ENCODE data around the gene CYBC1. TPM values are rescaled to one million over a fixed set of nuclear protein-coding genes. Genes with fewer than 3 reads are reported as not detected.

The CYBC1 gene
- total and polyA plus RNA-seq, 2 of the 4 experiments (the other 2 are of a cell fraction) = 75.1 to 76.7 TPM

GRCh38 chr17:82403662-82404660, 46.6 kb downstream of the CYBC1 start:
- Histone ChIP-seq H2BK120ac (ENCODE audit: low read depth, low read length) (no peak overlapping the region), H3K27me3 (ENCODE audit: control insufficient read depth, insufficient read depth, low read length) (no peaks in the 10 kb centered on the region), H2AFZ (replicated peaks; ENCODE audit: low read length, poor library complexity) (no peak overlapping the region), H4K8ac (ENCODE audit: low read depth in 2 of 2, low read length in 2 of 2) (no peak overlapping the region), H4K5ac (ENCODE audit: low read depth, low read length) (no peak overlapping the region), H3K4me1 (ENCODE audit: control insufficient read depth, insufficient read depth, low read length) (no peaks in the 10 kb centered on the region; the same call in 1 of the 2 replicates), H2BK20ac (ENCODE audit: low read depth, low read length) (no peak overlapping the region), H3K9ac (ENCODE audit: low read depth, low read length) (no peak overlapping the region), H2BK5ac (ENCODE audit: low read depth, low read length, poor library complexity, severe bottlenecking) (no peak overlapping the region), H3K14ac (replicated peaks; ENCODE audit: low read depth, low read length) (no peak overlapping the region), H3K4me2 (ENCODE audit: low read depth, low read length) (no peak overlapping the region), H3K79me1 (ENCODE audit: low read depth in 1 of 2, low read length in 2 of 2) (no peaks in the 10 kb centered on the region; a peak in 1 of 4 replicates), H3K4me3 (ENCODE audit: insufficient read depth, low read depth, low read length) (no peak overlapping the region), H3K36me3 (ENCODE audit: control insufficient read depth, insufficient read depth, low read length) (peaks cover 6% of the 10 kb centered on the region; the same call in 1 of the 2 replicates), H3K4ac (ENCODE audit: low read depth, low read length) (no peak overlapping the region), H4K91ac (ENCODE audit: insufficient read depth, low read depth, low read length) (no peak overlapping the region), H2BK15ac (ENCODE audit: low read depth, low read length) (no peak overlapping the region), H3K23ac (ENCODE audit: low read depth, low read length) (no peak overlapping the region), H3K56ac (ENCODE audit: extremely low read depth, insufficient read depth, low read length) (no peak overlapping the region), H2AK9ac (replicated peaks; ENCODE audit: low read depth, low read length, poor library complexity) (no peak overlapping the region), H3K9me3 (ENCODE audit: control insufficient read depth, insufficient read depth, low read length) (no peaks in the 10 kb centered on the region), H3K27ac (ENCODE audit: insufficient read depth, low read length) (no peak overlapping the region), H4K20me1 (ENCODE audit: insufficient read depth, low read length) (no peaks in the 10 kb centered on the region; the same call in 1 of the 2 replicates), H3K9me1 (ENCODE audit: insufficient read depth, low read length) (no peaks in the 10 kb centered on the region), H3K18ac (ENCODE audit: low read depth, low read length) (no peak overlapping the region), H2AK5ac (ENCODE audit: low read depth, low read length) (no peak overlapping the region)
- dilution Hi-C loops (cut with HindIII; ENCODE audit: low sequenced_read_pairs, unreplicated experiment) = no loop called here
- POLR2A ChIA-PET (ENCODE audit: unreplicated experiment) = no interaction called here
- in situ Hi-C loops (cut with MboI; ENCODE audit: low sequenced_read_pairs) = no loop called here
- DNase-seq (no peak), ATAC-seq (ENCODE audit: low read depth) (no peak)
- intact Hi-C loops (cut with micrococcal nuclease) = no loop called here
- no TSS peak for BruUV-seq (replicated peaks)
- 98% methylated on average over 39 of the region's 67 CpGs; no CpG with 5 or more reads in 1 of the 2 experiments for WGBS, 2 experiments (ENCODE audit: extremely low coverage in 2 of 2, insufficient read length in 1 of 2)
- CTCF ChIA-PET = no interaction called here
- TF ChIP-seq CTCF (conservative IDR thresholded peaks at IDR 0.05; ENCODE audit: low read depth, low read length) (no peak), RCOR1 (IDR thresholded peaks at IDR 0.05; ENCODE audit: insufficient replicate concordance, low read length) (no peak), NFE2L2 (IDR thresholded peaks at IDR 0.05; ENCODE audit: low read depth, low read length) (no peak), POLR2A (IDR thresholded peaks at IDR 0.05; ENCODE audit: low read depth, low read length) (no peak), CHD1 (IDR thresholded peaks at IDR 0.05; ENCODE audit: low read depth, low read length) (no peak)

Data from IMR-90 (cell line).